ENCODE data around the gene PRDX5.
A peak's percentile ranks its signal among the peaks of the same experiment; 100 is the strongest.
"Not testable (repeated sequence)": the region's sequence is repeated elsewhere in the genome, so short reads cannot be mapped to it uniquely, and the experiment has no call there.

Gene PRDX5

GRCh38 chr11:64306563-64306875 lies 11.4 kb upstream of the PRDX5 start:
- no peak for DNase-seq

- no peak for DNase-seq
Measured at GRCh38 chr11:64306876-64307622, 10.9 kb upstream of the PRDX5 start.

DNA sequence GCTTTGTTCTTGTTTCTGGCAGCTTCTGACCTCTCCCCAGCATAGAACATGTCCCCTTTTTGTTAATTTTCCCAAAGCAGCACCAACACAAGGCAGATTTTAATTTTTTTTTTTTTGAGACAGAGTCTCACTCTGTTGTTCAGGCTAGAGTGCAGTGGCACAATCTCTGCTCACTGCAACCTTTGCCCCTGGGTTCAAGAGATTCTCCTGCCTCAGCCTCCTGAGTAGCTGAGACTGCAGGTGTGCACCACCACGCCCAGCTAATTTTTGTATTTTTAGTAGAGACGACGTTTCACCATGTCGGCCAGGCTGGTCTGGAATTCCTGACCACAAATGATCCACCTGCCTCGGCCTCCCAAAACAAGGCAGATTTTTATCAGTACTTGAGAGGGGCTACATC lies 10.1 kb upstream of the PRDX5 start:
- not testable (repeated sequence) for DNase-seq

GRCh38 chr11:64312947-64313346 lies 5.0 kb upstream of the PRDX5 start:
- no peak for DNase-seq

DNA sequence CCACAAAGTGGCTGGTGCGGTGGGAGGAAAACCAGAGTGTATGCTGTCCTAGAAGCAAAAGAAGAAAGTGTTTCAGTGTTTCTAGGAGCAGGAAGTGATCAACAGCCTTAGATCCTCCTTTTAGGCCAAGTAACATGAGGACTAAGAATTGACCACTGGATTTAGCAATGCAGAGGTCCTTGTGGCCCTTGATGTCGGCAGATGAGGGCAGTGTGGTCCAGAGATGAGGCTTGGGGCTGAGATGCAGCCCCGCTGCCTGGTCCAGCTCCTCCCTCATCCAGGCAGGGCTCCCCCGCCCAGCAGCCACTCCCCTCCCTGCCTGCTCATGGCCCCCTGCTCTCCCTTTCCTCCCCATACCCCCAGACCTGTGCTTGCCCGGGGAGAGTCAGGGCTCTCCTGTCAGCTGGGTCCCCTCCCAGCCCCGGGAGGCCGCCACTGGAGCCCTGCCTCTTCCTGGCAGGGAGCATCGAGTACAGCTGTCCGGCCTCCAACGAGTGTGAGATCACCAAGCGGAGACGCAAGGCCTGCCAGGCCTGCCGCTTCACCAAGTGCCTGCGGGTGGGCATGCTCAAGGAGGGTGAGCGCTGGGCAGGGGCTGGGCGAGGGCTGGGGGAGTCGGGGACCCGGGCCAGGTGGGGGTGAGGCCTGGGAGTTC lies 4.3 kb upstream of the PRDX5 start:
- DNase-seq: no peak

GRCh38 chr11:64314146-64314804 lies 3.6 kb upstream of the PRDX5 start:
- no peak for DNase-seq

DNA sequence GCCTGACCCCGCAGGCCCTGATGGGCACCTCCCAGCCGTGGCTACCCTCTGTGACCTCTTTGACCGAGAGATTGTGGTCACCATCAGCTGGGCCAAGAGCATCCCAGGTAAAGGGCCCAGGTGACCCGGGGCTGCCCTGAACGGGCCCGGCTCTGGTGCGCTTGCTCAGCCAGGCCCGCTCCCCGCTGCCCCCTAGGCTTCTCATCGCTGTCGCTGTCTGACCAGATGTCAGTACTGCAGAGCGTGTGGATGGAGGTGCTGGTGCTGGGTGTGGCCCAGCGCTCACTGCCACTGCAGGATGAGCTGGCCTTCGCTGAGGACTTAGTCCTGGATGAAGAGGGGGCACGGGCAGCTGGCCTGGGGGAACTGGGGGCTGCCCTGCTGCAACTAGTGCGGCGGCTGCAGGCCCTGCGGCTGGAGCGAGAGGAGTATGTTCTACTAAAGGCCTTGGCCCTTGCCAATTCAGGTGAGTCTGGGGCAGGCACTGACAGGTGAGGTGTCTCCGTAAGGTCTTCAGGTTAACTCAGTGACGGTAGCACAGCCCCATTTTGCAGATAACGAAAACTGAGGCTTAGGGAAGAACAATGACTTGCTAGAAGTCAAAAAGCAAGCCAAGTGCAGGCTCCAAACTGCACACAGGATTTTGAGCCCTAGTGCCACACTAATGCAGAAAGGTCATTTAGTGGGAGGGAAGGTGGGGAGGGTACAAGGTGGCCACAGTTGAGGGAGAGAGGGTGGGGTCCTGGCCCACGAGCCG lies 2.9 kb upstream of the PRDX5 start:
- no peak for DNase-seq

GRCh38 chr11:64315667-64316526 lies 2.0 kb upstream of the PRDX5 start:
- DNase-seq: not testable (repeated sequence)

GRCh38 chr11:64316672-64317324 lies 1.1 kb upstream of the PRDX5 start:
- no peak for DNase-seq

- peak; percentile 94 for DNase-seq
Measured at GRCh38 chr11:64317325-64317960, 478 bp upstream of the PRDX5 start, which contains the start of gene TRMT112. Gene TRMT112, minus strand, starts transcription at chr11:64317559. Its CDS starts 33 bp downstream, at chr11:64317526.

DNA sequence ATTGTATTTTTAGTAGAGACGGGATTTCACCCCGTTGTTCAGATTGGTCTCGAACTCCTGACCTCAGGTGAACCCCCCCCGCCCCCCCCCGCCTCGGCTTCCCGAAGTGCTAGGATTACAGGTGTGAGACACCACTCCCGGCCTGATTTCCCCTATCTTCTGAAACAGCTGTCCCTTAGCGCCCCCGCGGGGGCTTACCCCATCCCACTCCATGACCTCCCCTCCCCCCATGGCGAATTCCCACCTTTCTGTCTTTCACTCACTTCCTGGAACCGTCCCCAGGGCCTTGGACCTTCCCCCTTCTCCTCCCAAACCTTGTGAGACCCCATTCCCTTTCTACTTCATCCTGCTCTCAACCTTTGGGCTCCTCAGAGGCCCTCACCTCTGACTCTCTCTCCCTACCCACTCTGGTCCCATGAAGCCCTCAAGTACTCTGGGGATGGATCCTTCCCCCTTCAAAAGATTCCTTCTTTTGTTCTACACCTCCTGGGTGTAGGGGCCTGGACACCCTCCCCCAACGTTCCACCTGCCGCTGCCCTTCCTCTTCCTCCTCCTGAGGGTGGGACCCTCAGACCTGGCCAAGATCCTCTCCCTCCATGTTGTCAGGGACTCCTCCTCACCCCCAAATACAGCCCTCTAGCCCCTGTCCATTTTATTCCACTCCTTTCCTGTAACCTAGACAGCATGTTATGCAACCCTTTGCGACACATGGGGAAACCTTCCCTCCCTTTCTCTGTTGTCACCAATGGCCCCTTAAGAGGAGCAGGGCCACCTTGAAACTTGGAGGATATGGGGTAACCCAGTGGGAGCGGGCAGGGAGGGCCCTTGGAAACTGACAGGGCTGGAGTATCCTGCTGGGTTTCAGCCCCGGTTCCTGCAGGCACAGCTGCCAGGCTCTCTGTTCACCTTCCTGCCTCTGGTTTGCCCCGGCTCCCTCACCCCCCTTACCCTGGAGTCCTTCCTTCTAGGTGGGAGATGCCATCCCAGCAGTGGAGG lies 1.1 kb downstream of the PRDX5 start:
- DNase-seq: no peak

DNA sequence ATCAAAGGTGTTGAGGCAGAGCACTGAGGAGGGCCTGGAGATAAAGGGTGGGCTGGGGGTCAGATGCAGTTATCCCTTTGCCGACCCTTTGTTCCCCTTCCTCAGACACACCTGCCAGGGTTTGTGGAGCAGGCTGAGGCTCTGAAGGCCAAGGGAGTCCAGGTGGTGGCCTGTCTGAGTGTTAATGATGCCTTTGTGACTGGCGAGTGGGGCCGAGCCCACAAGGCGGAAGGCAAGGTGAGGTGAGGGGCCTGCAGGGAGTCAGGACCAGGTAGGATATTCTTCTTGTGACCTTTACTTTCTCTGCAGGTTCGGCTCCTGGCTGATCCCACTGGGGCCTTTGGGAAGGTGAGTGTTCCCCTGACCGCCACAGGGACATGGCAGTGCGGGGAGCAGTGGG lies 2.6 kb downstream of the PRDX5 start:
- DNase-seq: no peak

GRCh38 chr11:64321026-64321425 lies 3.1 kb downstream of the PRDX5 start:
- no peak for DNase-seq

DNA sequence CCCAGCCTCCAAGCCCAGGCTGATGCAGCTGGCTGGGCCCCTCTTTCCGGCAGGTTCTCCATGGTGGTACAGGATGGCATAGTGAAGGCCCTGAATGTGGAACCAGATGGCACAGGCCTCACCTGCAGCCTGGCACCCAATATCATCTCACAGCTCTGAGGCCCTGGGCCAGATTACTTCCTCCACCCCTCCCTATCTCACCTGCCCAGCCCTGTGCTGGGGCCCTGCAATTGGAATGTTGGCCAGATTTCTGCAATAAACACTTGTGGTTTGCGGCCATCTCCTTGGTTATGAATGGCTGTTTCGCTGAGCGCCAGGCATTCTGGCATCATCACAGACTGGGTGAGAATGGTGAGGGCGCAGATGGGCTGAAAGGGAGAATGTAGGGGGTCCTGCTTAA lies 3.6 kb downstream of the PRDX5 start:
- no peak for DNase-seq

- DNase-seq: no peak
Measured at GRCh38 chr11:64322925-64323260, 5.0 kb downstream of the PRDX5 start.

DNA sequence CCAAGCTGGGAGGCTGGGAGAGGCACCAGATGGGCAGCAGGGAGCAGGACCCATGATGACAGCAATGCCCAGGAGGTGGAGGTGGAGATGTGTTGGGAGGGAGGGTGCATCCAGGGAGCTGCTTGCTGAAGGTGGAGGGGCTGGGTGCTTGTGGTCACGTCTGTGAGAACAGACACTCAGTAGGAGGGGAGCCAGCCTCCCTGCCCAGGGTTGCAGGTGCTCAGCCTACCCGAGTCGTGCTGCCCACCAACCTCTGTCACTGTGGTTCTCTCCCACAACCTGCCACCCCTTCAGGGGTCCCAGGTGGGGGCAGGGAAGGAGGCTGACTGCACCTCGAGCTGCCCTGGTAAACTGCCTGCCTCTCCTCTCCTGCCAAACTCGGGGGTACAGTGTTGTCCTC lies 5.5 kb downstream of the PRDX5 start:
- DNase-seq: no peak

GRCh38 chr11:64323984-64324383 lies 6.1 kb downstream of the PRDX5 start:
- not testable (repeated sequence) for DNase-seq

DNA sequence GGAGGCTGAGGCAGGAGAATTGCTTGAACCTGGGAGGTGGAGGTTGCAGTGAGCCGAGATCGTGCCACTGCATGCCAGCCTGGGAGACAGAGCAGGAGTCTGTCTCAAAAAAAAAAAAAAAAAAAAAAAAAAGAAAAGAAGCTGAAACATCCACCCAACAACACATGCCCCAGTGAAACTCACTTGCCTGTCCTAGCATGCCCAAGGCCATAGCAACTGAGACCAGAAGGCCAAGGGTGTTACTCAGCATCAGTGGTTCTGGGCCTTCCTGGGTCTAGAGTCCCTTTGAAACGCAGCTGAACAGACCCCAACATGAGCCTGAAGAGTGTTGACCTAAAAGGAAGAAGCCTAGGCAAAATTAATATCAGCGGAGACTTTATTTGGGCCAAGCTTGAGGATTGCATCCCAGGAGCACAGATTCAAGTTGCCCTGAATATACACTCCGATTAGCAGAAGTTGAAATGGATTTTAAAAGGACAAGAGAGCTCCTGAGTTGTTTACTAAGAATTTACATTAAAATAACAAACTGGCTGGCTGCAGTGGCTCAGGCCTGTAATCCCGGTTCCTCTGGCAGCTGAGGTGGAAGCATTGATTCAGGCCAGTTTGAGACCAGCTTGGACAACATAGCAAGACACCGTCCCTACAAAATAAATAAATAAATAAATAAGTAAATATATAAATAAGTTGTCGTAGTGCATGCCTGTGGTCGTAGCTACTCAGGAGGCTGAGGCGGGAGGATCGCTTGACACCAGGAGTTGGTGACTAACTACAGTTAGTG lies 7.0 kb downstream of the PRDX5 start:
- DNase-seq: no peak

GRCh38 chr11:64327375-64327774 lies 9.5 kb downstream of the PRDX5 start:
- DNase-seq: no peak
